Neuronal stem cell (in vitro differentiated cells): ENCODE measurements around the gene LTBP1.

Source experiments
- DNase-seq: peaks from one replicate; pipeline ENCODE4 v3.0.0-alpha.2; 2013; ENCODE audit warnings: low spot score
- H2AFZ ChIP-seq: one replicate; pipeline ENCODE4 v1.6.1; 2013; ENCODE audit warnings: mild to moderate bottlenecking, low read length, inconsistent platforms
- H2AK5ac ChIP-seq: 2 replicates; pipeline ENCODE4 v1.6.1; 2013; ENCODE audit warnings: low read depth, mild to moderate bottlenecking, inconsistent platforms, low read length, moderate library complexity, mixed read lengths
- H2BK120ac ChIP-seq: 2 replicates; pipeline ENCODE4 v1.6.1; 2013; ENCODE audit warnings: low read depth, mild to moderate bottlenecking, inconsistent platforms, low read length, moderate library complexity, mixed read lengths
- H2BK12ac ChIP-seq: one replicate; pipeline ENCODE4 v1.6.1; 2013; ENCODE audit warnings: low read length, inconsistent platforms
- H2BK15ac ChIP-seq: 2 replicates; pipeline ENCODE4 v1.6.1; 2013; ENCODE audit warnings: mild to moderate bottlenecking, low read length, inconsistent platforms, mixed read lengths
- H2BK5ac ChIP-seq: one replicate; pipeline ENCODE4 v1.6.1; 2013; ENCODE audit warnings: inconsistent platforms, mild to moderate bottlenecking, low read length, moderate library complexity
- H3K14ac ChIP-seq: one replicate; pipeline ENCODE4 v1.6.1; 2013; ENCODE audit warnings: low read length, inconsistent platforms
- H3K18ac ChIP-seq: 2 replicates; pipeline ENCODE4 v1.6.1; 2013; ENCODE audit warnings: low read length, inconsistent platforms
- H3K23ac ChIP-seq: 2 replicates; pipeline ENCODE4 v1.6.1; 2013; ENCODE audit warnings: low read depth, mild to moderate bottlenecking, mixed read lengths, low read length, inconsistent platforms; ENCODE audit not compliant: poor library complexity
- H3K27ac ChIP-seq: replicated peaks from 3 replicates; pipeline ENCODE4 v1.5.1; 2013; ENCODE audit warnings: low read length, inconsistent platforms
- H3K27me3 ChIP-seq, 3 experiments: 2 replicates each; pipeline ENCODE4 v1.6.1; 2013; ENCODE audit warnings: low read length in 3 of 3, mild to moderate bottlenecking in 2 of 3, inconsistent platforms in 1 of 3, low read depth in 1 of 3, mixed read lengths in 1 of 3, moderate library complexity in 1 of 3; ENCODE audit not compliant: control insufficient read depth in 3 of 3, insufficient read depth in 3 of 3
- H3K36me3 ChIP-seq, 2 donors: replicated peaks in 1 of 2; 2 replicates each; pipeline ENCODE4 v1.6.1; 2013; ENCODE audit warnings: low read length in 2 of 2; ENCODE audit not compliant: control insufficient read depth in 2 of 2, insufficient read depth in 2 of 2
- H3K4ac ChIP-seq: 2 replicates; pipeline ENCODE4 v1.6.1; 2013; ENCODE audit warnings: inconsistent platforms, mild to moderate bottlenecking, low read length, moderate library complexity
- H3K4me1 ChIP-seq, 2 donors: 1 replicate in 1 of 2; 2 replicates in 1 of 2; pipeline ENCODE4 v1.6.1; 2013; ENCODE audit warnings: low read length in 2 of 2, low read depth in 1 of 2; ENCODE audit not compliant: control insufficient read depth in 2 of 2, insufficient read depth in 1 of 2
- H3K4me2 ChIP-seq: one replicate; pipeline ENCODE4 v1.6.1; 2013; ENCODE audit warnings: mild to moderate bottlenecking, low read length, inconsistent platforms; ENCODE audit not compliant: insufficient read depth, poor library complexity, severe bottlenecking
- H3K4me3 ChIP-seq, 2 donors: 2 replicates each; pipeline ENCODE4 v1.5.1; 2013; ENCODE audit warnings: low read length in 2 of 2, mild to moderate bottlenecking in 2 of 2, inconsistent platforms in 1 of 2, moderate library complexity in 1 of 2
- H3K79me1 ChIP-seq: one replicate; pipeline ENCODE4 v1.6.1; 2013; ENCODE audit warnings: low read depth, mild to moderate bottlenecking, inconsistent platforms, low read length, moderate library complexity
- H3K9ac ChIP-seq: one replicate; pipeline ENCODE4 v1.6.1; 2013; ENCODE audit warnings: mild to moderate bottlenecking, low read depth, low read length, inconsistent platforms; ENCODE audit not compliant: poor library complexity
- H3K9me3 ChIP-seq, 2 donors: replicated peaks in 1 of 2; 2 replicates each; pipeline versions ENCODE3 to v1.6.1; 2013; ENCODE audit warnings: low read length in 2 of 2, mild to moderate bottlenecking in 2 of 2, inconsistent platforms in 1 of 2, low read depth in 1 of 2, mixed read lengths in 1 of 2, moderate library complexity in 1 of 2; ENCODE audit not compliant: control insufficient read depth in 2 of 2, insufficient read depth in 1 of 2
- H4K8ac ChIP-seq: one replicate; pipeline ENCODE4 v1.6.1; 2013; ENCODE audit warnings: low read depth, mild to moderate bottlenecking, inconsistent platforms, low read length, moderate library complexity
- H4K91ac ChIP-seq: one replicate; pipeline ENCODE4 v1.6.1; 2013; ENCODE audit warnings: low read length, low read depth, mild to moderate bottlenecking, inconsistent platforms; ENCODE audit not compliant: poor library complexity
- WGBS, 2 donors: extraction: QIAGEN DNeasy Blood & Tissue Kit; methylation state at CpG; one replicate each; pipeline ENCODE4 v1.1.7; 2013; ENCODE audit warnings: missing lambda C conversion rate in 2 of 2, mixed read lengths in 1 of 2; ENCODE audit not compliant: insufficient read length in 2 of 2, insufficient replicate concordance in 1 of 2; ENCODE audit errors: extremely low coverage in 2 of 2; 5-methylcytosine and 5-hydroxymethylcytosine counted together

LTBP1 gene

GRCh38 chr2:33277002-33277426 lies 330.3 kb downstream of the LTBP1 start:
- Histone ChIP-seq H3K4me1 (peaks cover 0 to 4% of the 10 kb centered on the region in 2 donors), H3K23ac (no peak overlapping the region), H4K91ac (no peak overlapping the region), H3K9me3 (peaks cover 0 to 2% of the 10 kb centered on the region in 2 donors), H3K14ac (no peak overlapping the region), H3K27me3 (no peaks in the 10 kb centered on the region), H3K4me3 (peak overlapping the region in 1 of 2 donors; percentile 16), H2AFZ (no peak overlapping the region), H2AK5ac (no peak overlapping the region), H3K4ac (no peak overlapping the region), H2BK120ac (no peak overlapping the region), H2BK15ac (no peak overlapping the region), H4K8ac (no peak overlapping the region), H2BK5ac (no peak overlapping the region), H3K4me2 (no peak overlapping the region), H2BK12ac (no peak overlapping the region), H3K79me1 (no peaks in the 10 kb centered on the region), H3K18ac (no peak overlapping the region), H3K36me3 (peaks cover 0 to 18% of the 10 kb centered on the region in 2 donors), H3K27ac (no peak overlapping the region), H3K9ac (no peak overlapping the region)
- WGBS, 2 donors, result no CpG with 5 or more reads among the region's 5 CpGs
- DNase-seq, result no peak

- H2BK12ac ChIP-seq, result no peak overlapping the region
- H2AFZ ChIP-seq, result no peak overlapping the region
- H3K4me3 ChIP-seq, result no peak overlapping the region
- no peak overlapping the region for H3K23ac ChIP-seq
- H2AK5ac ChIP-seq, result no peak overlapping the region
- H3K4me1 ChIP-seq, result peaks cover 0 to 4% of the 10 kb centered on the region in 2 donors
- 100% methylated on average over 1 of the region's 9 CpGs; no CpG with 5 or more reads in 1 of the 2 donors for WGBS, 2 donors
- no peak overlapping the region for H3K14ac ChIP-seq
- no peak overlapping the region for H4K8ac ChIP-seq
- no peak overlapping the region for H3K9ac ChIP-seq
- no peak overlapping the region for H2BK15ac ChIP-seq
- no peak overlapping the region for H2BK5ac ChIP-seq
- H2BK120ac ChIP-seq, result no peak overlapping the region
- H3K4me2 ChIP-seq, result peak overlapping the region; percentile 11
- H3K27ac ChIP-seq, result no peak overlapping the region
- H3K36me3 ChIP-seq, result peaks cover 0 to 18% of the 10 kb centered on the region in 2 donors
- no peak overlapping the region for H3K4ac ChIP-seq
- peaks cover 0 to 2% of the 10 kb centered on the region in 2 donors for H3K9me3 ChIP-seq
- H3K18ac ChIP-seq, result no peak overlapping the region
- no peak overlapping the region for H4K91ac ChIP-seq
- no peaks in the 10 kb centered on the region for H3K79me1 ChIP-seq
- no peak for DNase-seq
- no peaks in the 10 kb centered on the region for H3K27me3 ChIP-seq
These were observed 331.6 kb downstream of the LTBP1 start for GRCh38 chr2:33278245-33278943.

GRCh38 chr2:33284287-33284686 lies 337.5 kb downstream of the LTBP1 start:
- no peak overlapping the region for H3K4me3 ChIP-seq
- no peak overlapping the region for H2BK5ac ChIP-seq
- no peaks in the 10 kb centered on the region for H3K79me1 ChIP-seq
- no peak overlapping the region for H3K4ac ChIP-seq
- no peak overlapping the region for H2AFZ ChIP-seq
- H3K36me3 ChIP-seq, result peaks cover 0 to 15% of the 10 kb centered on the region in 2 donors
- no peak overlapping the region for H3K27ac ChIP-seq
- no peak overlapping the region for H4K8ac ChIP-seq
- H2BK12ac ChIP-seq, result no peak overlapping the region
- H3K9me3 ChIP-seq, result no peaks in the 10 kb centered on the region
- H3K18ac ChIP-seq, result no peak overlapping the region
- H3K4me2 ChIP-seq, result no peak overlapping the region
- no peak overlapping the region for H3K23ac ChIP-seq
- no peak overlapping the region for H2AK5ac ChIP-seq
- no peak for DNase-seq
- no peak overlapping the region for H3K9ac ChIP-seq
- no peak overlapping the region for H3K14ac ChIP-seq
- H4K91ac ChIP-seq, result no peak overlapping the region
- WGBS, 2 donors, result no CpG with 5 or more reads among the region's 7 CpGs
- no peak overlapping the region for H2BK120ac ChIP-seq
- H3K27me3 ChIP-seq, result no peaks in the 10 kb centered on the region
- no peak overlapping the region for H2BK15ac ChIP-seq
- no peaks in the 10 kb centered on the region for H3K4me1 ChIP-seq

DNA sequence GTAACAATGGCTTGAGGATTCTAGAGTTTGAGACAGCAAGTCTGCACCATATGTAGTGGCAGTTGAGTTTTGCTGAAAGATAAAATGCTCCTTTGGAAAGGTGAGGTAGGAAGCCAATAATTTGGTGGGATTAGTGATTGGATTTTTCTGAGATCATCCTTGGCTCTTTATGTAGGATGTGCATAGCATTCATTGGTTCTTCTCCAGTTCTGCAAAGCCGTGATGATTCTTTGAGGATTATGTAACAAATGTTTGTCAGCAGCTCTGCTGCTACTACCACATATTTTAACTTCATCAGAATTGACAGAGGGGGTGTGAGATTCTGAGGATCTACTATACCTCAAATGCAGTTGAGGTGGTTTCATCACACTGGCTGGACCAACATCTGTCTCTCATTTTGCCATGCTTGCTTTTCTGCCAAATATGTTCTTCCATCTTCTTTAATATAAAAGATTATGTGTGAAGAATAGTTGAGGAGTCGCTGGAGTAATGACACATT lies 340.8 kb downstream of the LTBP1 start:
- Histone ChIP-seq H3K27me3 (no peaks in the 10 kb centered on the region), H3K4me2 (no peak overlapping the region), H3K27ac (no peak overlapping the region), H2BK120ac (no peak overlapping the region), H3K14ac (no peak overlapping the region), H3K9ac (no peak overlapping the region), H3K18ac (no peak overlapping the region), H3K36me3 (peaks cover 0 to 8% of the 10 kb centered on the region in 2 donors), H2BK15ac (no peak overlapping the region), H2AK5ac (no peak overlapping the region), H3K79me1 (no peaks in the 10 kb centered on the region), H2BK5ac (no peak overlapping the region), H2AFZ (no peak overlapping the region), H3K4me1 (no peaks in the 10 kb centered on the region), H3K23ac (no peak overlapping the region), H3K4me3 (no peak overlapping the region), H4K91ac (no peak overlapping the region), H2BK12ac (no peak overlapping the region), H4K8ac (no peak overlapping the region), H3K4ac (no peak overlapping the region), H3K9me3 (no peaks in the 10 kb centered on the region)
- no CpG with 5 or more reads among the region's 2 CpGs for WGBS, 2 donors
- no peak for DNase-seq
